Activated CD8-positive, alpha-beta memory T cell treated with anti-CD3 and anti-CD28 coated beads, Interleukin-2, amount 50 U/mL, for 48 hours (primary cell): ENCODE data around the gene KLRB1.
"Not testable (repeated sequence)": the region's sequence is repeated elsewhere in the genome, so short reads cannot be mapped to it uniquely, and the experiment has no call there.

Source experiments
- DNase-seq: peaks from one replicate; pipeline ENCODE4 v3.0.0-alpha.2; 2020

KLRB1 gene

DNA sequence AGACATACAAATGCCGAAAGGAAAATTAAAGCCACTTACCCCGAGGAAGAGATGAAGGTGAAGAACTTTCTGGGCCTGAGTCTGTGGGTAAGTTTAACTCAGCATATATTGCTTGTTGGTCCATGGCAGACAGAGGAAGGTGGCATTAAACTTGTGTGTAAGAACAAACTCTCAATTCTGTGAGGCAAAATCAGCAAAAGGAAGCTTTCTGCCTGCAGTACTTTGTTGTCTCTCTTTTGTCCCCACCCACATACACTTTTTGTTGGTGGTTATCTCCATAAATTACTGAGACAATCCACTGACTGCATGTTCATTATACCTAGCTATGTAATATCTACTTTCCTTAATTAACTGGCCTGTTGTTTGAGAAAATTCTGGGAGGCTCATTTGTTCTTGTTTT lies at the start of gene KLRB1:
Gene KLRB1, minus strand, starts transcription at position 201 of the 400 bp plus-strand sequence. Its CDS starts 77 bp downstream, at position 124.
- DNase-seq, result no peak

DNA sequence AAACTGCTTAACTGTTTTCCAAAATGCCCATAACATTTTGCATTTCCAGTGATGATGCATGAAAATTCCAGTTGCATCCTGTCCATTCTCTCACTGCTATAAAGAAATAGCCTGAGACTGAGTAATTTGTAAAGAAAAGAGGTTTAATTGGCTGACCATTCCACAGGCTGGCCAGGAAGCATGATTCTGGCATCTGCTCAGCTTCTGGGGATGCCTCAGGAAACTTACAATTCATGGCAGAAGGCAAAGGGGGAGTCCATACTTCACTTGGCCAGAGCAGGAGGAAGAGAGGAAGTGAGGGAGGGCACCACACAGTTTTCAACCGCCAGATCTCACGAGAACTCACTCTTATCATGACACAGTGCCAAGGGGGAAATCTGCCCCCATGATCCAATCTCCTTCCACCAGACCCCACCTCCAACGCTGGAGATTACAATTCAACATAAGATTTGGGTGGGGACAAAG lies 43.6 kb upstream of the KLRB1 start:
- DNase-seq, result peak; percentile 76

DNA sequence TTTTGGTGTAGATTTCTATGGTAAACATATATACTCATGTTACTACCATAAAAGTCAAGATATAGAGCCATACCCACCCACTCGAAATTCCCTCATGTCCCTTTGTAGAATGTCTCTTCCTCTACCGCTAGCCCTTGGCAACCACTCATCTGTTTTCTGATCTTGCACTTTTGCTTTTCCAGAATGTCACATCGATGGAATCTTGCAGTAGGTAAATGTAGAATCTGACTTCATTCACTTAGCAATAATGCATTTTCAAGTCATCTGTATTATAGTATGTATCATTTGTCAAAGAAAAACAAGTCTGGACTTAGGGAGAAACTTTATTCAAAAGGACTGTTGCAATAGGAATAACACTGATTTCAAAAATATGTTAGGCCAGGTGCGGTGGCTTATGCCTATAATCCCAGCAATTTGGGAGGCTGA lies 42.4 kb upstream of the KLRB1 start:
- no peak for DNase-seq

DNA sequence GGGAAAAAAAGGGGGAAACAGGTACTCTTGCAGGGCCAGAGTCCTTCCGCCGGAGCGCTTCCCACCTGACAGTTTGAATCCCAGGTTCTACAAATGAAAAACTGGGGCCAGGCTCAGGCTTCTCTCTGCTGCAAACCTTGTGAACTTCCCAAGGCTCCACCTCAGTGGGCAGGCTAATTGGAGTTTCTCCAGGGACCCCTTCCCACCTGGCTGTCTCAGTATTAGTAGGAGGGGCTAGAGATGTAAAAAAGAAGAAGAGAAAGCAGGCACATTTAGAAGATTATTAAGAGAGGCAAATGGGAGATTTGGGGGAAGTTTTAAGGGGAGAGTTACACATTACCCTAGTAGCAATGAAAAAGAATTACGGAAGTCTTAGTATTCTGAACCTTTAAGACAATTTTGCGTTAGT lies 41.8 kb upstream of the KLRB1 start:
- peak; percentile 73 for DNase-seq

DNA sequence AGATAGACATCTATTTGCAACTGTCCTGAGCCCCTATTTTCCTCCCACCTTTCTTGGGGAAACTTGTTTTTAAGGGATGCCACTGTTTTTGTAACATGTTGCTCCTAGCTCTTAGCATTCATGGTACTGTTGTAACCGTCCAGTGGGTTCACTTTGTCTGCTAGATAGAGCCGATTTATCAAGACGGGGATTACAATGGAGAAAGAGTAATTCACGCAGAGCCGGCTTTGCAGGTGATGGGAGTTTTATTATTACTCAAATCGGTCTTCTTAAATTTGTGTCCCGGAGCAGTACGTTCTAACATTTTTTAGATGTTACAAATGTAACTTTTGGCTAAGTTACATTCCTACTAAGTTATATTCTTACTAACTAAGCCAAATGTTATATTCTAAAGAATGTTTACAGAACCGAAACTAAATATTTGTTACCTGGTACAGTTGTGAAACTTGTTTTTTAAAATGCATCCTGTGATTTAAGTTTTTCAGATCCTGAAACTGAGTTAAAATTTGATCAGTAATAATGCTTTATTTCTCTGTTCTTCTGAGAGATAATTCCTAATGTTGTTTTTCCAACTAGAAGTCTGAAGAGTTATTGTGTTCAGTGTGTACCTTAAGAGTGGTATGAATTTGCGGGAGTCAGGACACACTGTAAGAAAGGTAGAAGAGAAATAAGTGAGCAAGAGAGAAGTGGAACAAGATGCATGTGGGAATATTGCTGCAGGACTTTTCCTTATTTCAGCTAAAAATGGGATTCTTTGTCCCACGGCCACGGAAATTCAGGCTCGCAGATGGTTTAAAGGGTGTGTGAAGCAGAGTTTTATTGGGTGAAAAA lies 41.2 kb upstream of the KLRB1 start:
- DNase-seq, result no peak

DNA sequence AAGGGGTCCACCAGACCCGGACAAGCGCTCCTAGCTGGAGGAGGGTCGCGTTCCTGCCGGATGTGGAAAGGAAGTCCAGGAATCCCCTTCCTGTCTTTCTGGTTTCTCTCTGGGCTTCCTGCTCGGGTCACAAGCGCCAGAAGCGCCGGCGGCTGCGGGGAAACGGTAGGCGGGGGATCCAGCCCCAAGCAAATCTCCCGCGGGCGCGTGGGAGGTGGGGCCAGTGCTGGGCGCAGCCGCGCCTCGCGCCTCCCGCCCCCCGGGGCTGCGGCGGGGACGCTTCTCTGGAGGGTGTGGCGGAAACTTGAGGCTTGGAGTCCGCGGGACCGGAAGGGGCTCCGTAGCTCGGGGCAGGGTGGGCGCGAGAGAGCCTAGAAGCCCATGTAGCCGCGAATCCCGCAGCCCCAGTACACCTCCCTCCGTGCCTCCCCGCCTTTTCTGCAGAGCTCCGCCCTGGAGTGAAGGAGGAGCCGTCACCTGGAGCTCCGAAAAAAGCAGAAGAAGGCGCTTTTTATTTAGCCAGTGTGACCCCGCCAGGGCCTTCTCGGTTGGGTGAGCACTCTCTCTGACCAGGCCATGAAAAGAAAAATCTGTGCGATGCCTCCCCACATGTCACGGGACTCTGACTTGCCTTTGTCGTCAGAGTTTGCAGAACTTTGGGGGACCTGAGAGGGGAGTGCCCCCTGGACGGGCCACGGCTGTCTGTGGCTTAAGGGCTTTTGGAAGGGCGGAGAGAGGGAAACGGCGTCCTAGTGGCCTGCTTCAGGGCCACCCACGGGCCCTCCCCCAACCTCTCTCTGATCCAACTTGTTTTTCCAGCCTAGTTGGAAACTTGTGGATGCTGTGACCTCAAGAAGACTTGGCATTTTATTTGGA lies 40.3 kb upstream of the KLRB1 start:
- peak; percentile 95 for DNase-seq

DNA sequence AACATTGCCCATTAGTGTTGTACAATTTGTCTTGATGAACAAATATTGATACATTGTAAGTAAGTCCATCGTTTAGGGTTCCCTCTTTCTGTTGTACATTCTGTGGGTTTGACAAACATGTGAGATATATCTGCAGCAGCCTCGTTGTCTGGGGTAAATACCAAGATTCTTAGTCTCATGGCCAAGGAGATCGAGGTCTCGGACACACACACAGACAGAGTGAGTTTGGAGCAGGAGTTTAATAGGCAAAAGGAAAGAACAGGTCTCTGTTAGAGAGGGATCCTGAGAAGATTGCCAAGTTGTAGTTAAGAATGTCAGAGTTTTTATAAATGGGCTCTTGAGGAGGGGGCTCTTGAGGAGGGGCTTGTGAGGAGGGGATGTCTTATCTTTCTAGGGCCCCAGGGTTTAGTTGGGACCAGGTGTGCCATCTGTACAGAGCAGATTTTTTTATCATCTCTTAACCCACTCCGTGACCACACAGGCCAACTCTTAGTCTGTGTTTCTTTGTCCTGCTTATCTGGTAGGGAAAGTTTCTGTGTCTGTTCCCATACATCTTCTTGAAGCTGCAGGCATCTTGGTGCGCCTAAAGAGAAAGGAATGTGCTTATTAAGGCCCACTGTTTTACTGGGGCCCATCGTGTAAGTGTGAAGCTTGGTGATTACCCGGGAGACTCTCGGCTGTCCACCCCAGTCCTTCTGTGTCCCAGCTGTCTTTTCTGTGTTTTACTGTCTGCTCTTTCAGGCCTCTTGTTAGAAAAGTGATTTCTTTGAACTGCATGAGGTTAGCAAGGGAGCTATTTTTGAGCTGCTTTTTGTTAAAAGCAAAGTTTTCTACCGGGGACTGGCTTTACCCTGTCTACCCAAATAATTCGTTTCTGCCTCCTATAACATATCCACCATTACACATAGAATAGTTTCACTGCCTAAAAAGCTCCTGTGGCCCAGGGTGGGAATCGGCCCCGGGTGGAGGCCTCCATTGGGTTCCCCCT lies 39.4 kb upstream of the KLRB1 start:
- DNase-seq, result no peak

DNA sequence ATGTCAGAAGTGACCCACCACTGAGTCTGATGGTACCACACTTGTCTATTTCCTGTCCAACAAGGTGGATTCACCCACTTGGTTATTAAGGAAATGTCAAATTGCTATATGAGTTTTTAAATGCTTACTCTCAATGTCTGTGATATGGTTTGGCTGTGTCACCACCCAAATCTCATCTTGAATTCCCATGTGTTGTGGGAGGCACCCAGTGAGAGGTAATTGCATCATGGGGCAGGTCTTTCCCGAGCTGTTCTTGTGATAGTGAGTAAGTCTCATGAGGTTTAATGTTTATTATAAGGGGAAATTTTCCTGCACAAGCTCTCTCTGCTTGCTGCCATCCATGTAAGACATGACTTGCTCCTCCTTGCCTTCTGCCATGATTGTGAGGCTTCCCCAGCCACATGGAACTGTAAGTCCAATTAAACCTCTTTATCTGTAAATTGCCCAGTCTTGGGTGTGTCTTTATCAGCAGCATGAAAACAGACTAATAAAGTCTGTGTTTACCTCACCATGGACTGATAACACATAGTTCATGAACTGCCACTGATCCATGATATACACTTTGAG lies 37.4 kb upstream of the KLRB1 start:
- DNase-seq, result not testable (repeated sequence)

DNA sequence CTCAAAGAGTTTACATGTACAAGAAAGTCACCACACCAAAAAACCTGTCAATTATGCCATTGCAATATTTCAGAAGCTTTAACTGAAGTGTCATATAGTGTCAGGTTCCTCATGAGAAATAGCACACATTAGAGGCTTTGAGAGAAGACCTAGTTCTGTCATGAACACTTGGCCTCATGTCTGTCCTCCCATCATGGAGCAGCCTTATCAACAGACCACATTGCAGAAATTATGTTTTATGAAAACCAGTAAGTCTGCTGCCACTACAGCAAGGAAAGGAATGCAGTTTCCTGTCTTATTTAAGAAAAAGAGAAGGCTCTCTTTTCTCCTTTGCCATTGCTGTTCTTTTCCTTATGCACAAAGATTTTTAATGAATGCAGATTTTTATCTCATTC lies 35.5 kb upstream of the KLRB1 start:
- no peak for DNase-seq

DNA sequence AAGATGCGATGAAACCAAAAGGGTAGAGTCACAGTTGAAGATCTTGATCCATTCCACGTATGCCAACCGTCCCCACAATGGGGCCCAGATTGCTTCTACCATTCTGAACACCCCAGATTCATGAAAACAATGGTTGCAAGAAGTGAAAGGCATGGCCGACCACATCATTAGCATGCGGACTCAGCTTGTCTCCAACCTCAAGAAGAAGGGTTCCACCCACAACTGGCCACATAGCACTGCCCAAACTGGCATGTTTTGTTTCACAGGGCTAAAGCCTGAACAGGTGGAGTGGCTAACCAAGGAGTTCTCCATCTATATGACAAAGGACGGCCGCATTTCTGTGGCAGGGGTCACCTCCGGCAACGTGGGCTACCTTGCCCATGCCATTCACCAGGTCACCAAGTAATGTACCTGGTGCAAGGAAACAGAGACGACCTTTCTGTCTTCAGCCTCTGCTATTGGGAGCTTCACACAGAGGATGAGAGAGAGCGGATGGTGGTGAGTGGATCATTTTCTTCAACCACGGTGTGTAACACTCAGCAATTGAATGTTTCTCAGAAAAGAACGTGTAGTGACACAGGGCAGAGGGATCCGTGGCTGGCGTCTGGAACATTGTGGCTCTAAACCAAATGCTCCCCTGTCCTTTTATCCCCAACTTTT lies 35.0 kb upstream of the KLRB1 start:
- DNase-seq, result no peak

DNA sequence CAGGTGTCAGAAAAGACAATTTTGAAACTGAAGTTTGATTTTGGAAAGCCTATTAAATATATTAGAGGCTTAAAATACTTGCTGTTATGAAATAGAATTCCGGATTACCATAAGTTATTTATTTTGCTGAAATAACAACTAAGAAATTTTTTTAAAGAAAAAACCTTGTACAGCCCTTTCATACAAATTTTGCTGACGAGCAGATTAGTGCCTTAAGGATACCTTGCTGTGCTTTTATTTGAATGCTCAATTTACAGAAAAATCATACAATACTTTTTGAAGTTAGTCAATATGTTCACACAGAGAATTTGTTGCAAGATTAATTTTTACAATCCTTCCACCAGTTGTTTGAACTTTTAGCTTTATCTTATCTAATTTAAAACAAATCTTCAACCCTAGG lies 32.3 kb upstream of the KLRB1 start:
- no peak for DNase-seq

DNA sequence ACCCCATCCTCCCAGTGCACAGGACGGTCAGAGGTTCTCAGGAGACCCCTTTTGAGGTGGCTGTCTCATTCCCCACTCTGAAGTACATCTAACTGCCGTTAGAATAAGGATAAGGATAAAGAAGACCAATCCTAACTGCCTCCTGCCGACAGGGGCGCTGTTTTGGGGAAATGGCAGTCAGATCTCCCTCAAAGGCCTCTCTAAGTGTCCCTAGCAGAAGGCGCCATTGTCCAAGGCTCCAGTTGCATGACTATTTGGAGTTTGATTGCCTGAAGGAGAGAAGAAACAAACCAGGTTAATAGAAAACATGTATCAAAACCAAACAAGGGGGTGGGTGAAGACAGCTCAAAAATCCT lies 29.1 kb upstream of the KLRB1 start:
- DNase-seq, result no peak

DNA sequence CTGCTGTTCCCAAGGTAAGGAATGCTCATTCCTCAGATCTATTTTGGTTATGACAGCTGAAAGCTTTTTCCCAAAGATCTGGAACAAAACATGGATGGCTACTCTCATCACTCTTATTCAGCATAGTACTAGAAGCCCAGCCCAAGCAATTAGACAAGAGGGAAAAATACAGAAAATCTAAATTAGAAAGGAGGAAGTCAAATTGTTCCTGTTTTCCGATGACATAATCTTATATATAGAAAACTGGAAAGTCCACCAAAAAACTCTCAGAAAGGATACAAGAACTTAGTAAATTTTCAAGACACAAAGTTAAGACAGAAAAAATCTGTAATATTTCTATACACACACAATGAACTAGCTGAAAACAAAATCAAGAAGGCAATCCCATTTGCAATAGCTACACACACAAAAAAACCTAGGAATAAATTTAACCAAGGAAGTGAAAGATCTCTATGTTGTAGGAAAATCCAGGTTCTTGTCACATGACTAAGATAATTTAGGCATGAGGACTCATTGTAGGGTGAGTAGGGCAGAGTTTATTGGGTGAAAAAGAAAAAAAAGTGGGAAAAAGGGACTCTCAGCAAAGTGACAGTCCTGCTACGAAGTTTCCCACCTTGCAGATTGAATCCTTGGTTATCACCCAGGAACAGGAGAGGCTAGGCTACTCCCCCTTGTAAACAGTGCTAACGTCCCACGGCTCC lies 28.6 kb upstream of the KLRB1 start:
- no peak for DNase-seq

DNA sequence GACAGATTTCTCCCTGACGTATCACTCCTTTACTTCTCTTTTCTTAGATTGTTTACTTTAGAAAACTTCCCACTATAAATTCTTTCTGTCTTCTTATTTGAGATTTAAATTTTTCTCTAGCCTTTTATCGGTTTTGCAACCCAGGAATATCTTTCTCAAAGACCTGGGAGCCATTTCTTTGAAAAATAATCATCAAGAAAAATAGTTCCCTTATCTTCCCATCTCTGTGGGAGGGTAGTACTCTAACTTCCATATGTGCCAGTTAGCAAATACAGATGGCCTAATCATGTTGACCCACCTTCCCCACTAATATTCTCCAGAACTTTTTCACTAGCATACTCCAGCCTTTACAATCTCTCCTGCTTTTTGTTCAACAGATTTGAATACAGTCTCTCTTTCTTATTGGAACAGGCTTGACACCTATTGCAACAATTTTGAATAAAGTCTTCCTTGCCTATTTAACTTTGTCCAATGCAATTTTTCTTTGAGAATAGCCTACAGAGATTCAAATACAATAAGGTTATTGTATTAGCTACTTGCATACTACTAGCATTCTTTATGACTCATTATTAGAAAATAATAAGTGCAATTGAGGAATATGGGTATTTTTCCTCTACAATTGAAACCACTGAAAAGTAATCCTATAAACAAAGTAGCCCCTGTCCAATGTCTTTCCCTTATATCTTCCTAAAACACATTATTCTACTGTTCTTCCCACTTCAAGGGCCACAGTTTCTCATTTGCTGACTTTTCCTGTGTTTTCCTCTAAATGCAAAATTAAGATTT lies 27.4 kb upstream of the KLRB1 start:
- DNase-seq, result no peak

DNA sequence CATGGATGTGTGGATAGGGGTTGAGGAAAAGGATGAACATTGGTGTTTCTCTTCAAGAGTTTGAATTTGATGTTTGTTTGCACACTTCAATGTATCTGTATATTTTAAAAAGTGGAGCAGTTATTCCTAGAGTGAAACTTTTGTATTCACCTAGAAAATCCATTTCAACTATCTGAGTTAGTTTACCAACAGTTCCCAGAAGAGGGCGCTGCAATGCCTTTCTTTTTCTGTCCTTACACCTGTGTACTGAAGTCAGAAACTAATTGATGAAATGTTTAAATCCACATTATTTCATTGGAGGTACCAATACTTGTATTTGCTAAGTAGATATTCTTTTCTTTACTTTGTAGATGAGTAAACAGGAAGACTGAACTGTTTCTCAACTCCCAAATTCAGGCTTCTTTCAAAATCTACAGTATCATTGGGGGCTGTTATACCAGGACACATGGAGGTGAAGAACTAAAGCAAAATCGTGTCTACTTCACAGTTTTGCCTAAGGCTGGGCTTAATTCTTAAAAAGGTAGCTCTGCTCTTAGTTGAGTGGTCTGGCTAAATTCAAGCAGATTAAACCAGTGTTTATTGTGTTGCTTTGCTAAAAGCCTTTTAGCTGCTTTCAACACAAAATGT lies 26.6 kb upstream of the KLRB1 start:
- DNase-seq, result peak; percentile 85

DNA sequence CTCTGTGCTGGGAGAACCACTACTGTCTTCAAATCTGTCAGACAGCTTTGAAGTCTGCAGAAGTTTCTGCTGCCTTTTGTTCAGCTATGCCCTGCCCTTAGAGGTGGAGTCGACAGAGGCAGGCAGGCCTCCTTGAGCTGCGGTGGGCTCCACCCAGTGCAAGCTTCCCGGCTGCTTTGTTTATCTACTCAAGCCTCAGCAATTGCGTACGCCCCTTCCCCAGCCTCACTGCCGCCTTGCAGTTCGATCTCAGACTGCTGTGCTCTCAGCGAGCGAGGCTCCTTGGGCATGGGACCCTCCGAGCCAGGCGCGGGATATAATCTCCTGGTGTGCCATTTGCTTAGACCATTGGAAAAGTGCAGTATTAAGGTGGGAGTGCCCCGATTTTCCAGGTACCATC lies 25.1 kb upstream of the KLRB1 start:
- DNase-seq, result no peak

DNA sequence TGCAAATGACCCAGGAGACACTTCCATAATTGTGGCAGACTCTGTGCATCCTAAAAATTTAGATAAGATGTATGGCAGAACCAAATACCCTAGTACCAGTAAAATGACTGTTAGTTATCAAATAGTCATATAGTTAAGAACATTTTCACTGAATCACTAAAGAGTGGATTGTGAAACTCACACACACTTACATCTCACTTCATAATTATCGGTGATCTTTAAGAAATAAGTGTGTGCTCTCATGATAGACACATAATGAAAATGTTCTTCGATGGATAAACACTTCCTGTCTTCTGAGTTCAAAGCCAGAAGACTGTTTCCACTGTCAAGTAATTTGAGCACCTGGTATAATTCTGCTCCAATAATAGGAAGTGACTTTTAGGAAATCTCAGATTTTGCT lies 19.1 kb upstream of the KLRB1 start:
- no peak for DNase-seq

DNA sequence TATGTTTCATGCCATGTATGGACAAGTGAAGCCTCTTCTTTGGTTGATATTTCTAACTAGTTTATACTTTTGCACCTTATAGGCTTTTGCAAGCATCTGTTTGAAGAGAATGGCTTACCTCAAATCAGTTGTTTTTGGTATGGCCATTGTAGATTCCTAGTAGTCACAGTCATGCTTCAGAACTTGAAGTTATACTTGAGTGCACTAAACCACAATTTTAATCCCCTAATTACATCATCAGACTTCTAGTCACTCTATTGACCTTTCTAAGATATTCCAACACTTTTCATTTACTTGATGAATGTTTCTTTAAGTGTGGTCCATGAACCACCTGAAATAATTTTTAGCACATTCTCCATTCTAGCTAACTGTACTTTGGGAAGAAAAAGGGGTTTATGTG lies 18.6 kb upstream of the KLRB1 start:
- DNase-seq, result no peak

DNA sequence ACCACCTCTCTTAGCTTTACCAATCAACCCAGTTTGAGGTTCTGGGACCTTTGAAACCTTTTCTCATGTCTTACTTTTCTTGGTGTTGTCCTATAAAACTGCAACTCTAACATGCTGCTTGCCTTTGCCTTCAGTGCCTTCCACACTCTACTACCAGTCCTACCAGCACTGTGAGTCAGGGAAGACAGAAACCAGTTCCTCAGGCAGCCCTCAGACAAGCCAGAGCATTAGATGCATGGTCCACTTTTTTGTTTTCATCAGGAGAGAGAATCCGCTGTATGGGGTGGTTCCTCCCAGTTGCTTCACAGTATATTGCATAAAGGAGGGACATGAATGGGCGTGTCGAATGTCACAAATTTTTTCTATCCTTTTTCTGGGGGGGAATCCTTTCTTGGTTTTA lies 17.3 kb upstream of the KLRB1 start:
- no peak for DNase-seq
